NCI-H446 treated with DMSO at 0.1 percent for 48 hours (cell line): ENCODE data around the gene SHMT2.

ENCODE experiments used
- DNase-seq: peaks from one replicate; lab custom pipeline; 2025; lab: John Stamatoyannopoulos, UW

SHMT2 gene

DNA sequence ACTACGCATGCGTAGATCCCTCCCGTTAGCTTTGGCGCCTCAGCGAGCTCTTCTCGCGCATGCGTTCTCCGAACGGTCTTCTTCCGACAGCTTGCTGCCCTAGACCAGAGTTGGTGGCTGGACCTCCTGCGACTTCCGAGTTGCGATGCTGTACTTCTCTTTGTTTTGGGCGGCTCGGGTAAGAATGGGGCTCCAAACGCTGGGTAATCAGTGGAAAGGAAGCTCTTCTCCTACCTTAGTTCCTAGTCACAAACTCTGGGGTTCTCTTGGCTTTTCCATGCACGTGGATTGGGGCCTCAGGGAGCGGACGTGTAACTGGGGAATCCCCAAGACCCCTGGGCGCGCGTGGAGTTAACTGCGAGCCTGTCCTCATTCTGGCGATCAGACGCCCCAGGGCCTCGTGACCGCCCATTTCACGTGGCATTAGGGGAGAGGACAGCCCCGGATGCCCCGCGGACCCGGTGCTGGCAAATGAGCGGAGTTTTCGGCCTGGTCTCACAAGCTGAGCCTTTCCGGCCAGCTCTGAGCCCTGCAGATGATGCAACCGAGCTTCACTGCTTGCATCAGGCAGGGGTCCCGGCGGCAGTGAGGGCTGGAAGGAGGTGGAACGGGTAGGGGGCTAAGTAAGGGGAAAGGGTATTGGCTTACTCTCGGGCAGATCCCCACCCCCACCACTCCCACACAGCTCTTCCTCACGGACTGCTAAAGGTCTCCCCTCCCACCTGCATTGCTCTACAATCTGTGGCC, at the start of gene SHMT2:
TSS of gene SHMT2 (plus strand) at position 78 of the 747 bp plus-strand sequence. CDS start at position 146, 68 bp downstream.
- DNase-seq, result peak; percentile 87

- DNase-seq, result no peak
Observed at GRCh38 chr12:57180321-57180989, 49.1 kb upstream of the SHMT2 start.

DNA sequence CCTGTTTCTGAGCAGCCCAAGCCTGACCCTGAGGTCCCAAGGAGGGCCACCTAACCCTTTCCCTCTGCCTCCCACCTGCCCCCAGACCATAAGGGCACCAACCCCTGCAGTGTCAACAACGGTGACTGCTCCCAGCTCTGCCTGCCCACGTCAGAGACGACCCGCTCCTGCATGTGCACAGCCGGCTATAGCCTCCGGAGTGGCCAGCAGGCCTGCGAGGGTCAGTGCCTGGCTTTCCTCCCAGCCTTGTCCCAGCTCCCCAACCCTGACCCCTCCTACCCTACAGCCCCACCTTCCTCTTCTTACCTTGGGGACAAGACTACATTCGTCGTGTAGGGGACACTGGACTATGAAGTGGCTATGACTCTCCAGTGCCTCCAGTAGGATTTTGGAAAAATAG, 48.4 kb upstream of the SHMT2 start:
- DNase-seq, result no peak

- no peak for DNase-seq
Observed at GRCh38 chr12:57181561-57182155, 47.9 kb upstream of the SHMT2 start.

GRCh38 chr12:57182918-57183575, 46.5 kb upstream of the SHMT2 start:
- DNase-seq, result no peak

GRCh38 chr12:57183939-57184725, 45.4 kb upstream of the SHMT2 start:
- DNase-seq, result no peak

DNA sequence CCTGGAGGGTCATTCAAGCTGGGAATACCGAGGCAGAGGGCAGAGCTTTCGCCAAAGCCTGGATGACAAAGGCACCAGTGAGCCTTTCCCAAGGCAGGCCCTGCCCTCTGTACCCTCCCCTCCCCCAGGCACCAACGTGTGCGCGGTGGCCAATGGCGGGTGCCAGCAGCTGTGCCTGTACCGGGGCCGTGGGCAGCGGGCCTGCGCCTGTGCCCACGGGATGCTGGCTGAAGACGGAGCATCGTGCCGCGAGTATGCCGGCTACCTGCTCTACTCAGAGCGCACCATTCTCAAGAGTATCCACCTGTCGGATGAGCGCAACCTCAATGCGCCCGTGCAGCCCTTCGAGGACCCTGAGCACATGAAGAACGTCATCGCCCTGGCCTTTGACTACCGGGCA, 44.1 kb upstream of the SHMT2 start:
- DNase-seq, result no peak

DNA sequence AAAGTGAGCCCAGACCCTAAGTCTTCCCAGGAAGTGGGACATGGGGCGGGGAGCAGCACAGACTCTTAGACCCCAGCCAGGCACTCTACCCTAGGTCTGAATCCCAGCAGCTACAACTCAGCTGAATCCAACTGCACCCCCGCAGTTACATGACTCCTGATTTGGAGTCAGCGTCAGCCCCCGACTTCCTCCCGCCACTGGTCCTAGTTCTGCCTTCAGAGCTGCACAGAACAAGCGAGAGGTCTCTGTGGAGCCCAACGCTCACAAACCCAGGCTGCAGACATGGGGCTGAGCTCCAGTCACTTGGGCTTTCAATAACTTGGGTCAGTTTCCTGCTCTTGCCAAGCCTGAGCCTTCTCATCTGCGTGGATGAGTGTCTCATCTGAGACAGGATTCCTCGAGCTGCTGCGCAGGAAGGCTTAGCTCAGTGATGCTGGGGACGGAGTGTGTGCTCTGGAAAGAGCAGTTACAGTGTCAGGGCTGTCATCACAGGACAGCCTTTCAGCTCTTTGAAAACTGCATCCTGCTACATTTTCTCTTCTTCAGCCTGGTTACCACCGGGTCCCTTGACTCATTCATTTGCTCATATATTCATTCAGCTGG, 43.5 kb upstream of the SHMT2 start:
- DNase-seq, result no peak

DNA sequence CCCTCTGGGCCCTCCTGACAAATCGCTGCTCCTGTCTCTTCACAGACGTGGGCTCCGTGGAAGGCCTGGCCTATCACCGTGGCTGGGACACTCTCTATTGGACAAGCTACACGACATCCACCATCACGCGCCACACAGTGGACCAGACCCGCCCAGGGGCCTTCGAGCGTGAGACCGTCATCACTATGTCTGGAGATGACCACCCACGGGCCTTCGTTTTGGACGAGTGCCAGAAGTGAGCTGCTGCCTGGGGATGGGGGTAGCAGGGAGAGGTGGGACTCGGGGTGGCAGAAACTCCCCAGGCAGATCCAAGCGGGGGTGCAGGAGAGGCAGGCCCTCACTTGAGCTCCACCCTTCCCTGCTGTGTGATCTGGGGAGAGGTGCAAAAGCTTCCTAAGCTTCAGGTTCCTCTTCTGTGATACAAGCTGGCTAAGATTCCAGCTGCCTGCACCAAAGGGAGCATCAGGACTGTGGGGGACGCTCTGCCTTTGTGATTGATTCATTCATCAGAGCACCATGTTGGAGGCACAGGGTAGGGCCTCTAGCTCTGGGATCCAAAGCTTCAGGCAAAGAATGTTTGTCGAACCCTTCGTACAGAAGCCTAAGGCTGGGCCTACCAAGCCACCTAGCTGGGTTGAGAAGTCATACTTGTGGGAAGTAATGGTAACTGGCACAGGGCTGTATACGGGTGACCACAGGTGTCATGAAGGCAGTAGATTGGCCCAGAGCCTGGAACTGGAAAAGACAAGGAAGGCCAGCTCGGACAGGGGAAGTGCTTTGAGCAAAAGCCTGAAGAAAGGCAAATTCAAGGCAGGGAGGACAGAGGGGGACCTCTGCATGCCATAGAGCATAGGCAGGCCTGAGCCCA, 42.1 kb upstream of the SHMT2 start:
- no peak for DNase-seq

GRCh38 chr12:57188090-57188425, 41.5 kb upstream of the SHMT2 start:
- DNase-seq, result no peak

GRCh38 chr12:57190037-57190436, 39.5 kb upstream of the SHMT2 start:
- peak; percentile 11 for DNase-seq

GRCh38 chr12:57190821-57191220, 38.7 kb upstream of the SHMT2 start:
- DNase-seq, result no peak

DNA sequence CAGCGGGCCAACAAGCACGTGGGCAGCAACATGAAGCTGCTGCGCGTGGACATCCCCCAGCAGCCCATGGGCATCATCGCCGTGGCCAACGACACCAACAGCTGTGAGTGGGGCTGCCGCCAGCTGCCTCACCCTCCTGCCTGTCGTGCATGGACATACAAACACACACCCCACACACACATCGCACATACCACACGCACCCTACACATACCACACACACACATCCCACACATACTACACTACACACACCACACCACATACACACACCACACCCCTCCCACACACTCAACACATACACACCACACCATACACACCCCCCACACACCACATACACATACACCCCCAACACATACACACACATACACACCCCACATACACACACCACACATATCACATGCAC, 38.1 kb upstream of the SHMT2 start:
- no peak for DNase-seq

DNA sequence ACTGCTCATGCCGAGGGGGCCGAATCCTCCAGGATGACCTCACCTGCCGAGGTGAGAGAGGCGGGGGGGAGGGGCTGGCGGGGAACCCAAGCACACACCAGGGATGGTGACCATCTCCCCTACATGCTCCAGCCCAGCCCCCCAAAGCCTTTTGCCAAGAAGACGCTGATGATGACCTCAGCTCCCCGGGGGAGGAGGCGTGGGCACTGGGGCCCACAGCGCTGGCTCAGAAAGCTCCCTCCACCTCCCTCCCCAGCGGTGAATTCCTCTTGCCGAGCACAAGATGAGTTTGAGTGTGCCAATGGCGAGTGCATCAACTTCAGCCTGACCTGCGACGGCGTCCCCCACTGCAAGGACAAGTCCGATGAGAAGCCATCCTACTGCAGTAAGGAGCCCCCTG, 36.6 kb upstream of the SHMT2 start:
- DNase-seq, result no peak

GRCh38 chr12:57193706-57194245, 35.7 kb upstream of the SHMT2 start:
- no peak for DNase-seq

DNA sequence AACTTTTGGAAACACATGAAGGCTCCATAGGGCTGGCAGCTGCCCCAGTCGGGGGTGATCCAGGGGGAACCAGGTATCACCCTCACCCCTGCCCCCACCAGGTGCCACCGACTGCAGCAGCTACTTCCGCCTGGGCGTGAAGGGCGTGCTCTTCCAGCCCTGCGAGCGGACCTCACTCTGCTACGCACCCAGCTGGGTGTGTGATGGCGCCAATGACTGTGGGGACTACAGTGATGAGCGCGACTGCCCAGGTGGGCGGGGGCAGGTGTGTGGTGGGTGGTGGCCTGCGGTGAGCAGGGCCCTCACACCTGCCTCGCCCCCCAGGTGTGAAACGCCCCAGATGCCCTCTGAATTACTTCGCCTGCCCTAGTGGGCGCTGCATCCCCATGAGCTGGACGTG, 35.3 kb upstream of the SHMT2 start:
- no peak for DNase-seq

DNA sequence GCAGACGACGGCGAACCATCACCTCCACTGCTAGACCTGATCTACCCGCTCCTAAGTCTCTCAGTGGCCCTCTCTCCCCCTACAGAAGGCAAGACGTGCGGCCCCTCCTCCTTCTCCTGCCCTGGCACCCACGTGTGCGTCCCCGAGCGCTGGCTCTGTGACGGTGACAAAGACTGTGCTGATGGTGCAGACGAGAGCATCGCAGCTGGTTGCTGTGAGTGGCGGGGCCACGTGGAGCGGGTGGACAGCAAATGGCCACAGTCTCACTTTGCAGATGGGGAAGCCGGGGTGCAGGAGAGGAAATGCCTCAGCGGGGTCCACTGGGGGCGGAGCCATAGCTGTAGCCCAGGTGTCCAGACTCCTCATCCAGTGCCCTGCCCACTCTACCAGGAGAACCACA, 34.3 kb upstream of the SHMT2 start:
- DNase-seq, result no peak

DNA sequence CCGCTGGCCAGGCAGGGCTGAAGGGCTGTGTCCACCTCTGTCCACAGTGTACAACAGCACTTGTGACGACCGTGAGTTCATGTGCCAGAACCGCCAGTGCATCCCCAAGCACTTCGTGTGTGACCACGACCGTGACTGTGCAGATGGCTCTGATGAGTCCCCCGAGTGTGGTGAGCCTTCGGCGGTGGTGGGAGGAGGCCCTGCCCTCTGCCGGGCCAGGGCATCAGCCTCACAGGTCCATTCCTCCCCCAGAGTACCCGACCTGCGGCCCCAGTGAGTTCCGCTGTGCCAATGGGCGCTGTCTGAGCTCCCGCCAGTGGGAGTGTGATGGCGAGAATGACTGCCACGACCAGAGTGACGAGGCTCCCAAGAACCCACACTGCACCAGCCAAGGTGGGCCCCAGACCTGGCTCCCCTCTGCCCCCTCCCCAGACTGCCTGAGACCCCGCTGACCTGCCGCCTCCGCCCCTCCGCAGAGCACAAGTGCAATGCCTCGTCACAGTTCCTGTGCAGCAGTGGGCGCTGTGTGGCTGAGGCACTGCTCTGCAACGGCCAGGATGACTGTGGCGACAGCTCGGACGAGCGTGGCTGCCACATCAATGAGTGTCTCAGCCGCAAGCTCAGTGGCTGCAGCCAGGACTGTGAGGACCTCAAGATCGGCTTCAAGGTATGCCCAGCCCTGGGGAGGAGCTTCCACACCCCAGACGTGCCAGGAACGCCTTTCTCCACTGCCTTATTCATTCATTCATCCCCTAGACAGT, 33.7 kb upstream of the SHMT2 start:
- DNase-seq, result no peak

GRCh38 chr12:57196439-57196838, 33.1 kb upstream of the SHMT2 start:
- no peak for DNase-seq

DNA sequence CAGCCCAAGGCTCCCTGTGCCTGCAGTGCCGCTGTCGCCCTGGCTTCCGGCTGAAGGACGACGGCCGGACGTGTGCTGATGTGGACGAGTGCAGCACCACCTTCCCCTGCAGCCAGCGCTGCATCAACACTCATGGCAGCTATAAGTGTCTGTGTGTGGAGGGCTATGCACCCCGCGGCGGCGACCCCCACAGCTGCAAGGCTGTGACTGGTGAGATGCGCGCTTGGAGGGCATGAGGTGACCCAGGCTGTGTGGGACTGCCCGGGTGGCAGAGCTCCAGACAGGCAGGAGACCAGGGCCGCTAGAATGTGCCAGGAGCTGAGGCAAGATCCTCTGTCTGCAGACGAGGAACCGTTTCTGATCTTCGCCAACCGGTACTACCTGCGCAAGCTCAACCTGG, 32.6 kb upstream of the SHMT2 start:
- no peak for DNase-seq
